NCI-H526 treated with DMSO at 0.1 percent for 48 hours (cell line): ENCODE measurements around the gene XRN1.
"Not testable (repeated sequence)": the region's sequence is repeated elsewhere in the genome, so short reads cannot be mapped to it uniquely, and the experiment has no call there.

ENCODE experiments used
- DNase-seq: peaks from one replicate; lab custom pipeline; 2025; lab: John Stamatoyannopoulos, UW

The XRN1 gene

GRCh38 chr3:142447852-142448823 lies at the start of gene XRN1:
XRN1 (minus strand) TSS chr3:142448037; CDS start chr3:142447944, 93 bp downstream.
- DNase-seq: peak; percentile 72

GRCh38 chr3:142495103-142495502 lies 47.3 kb upstream of the XRN1 start:
- no peak for DNase-seq

- DNase-seq: no peak
These were observed 44.3 kb upstream of the XRN1 start for GRCh38 chr3:142492184-142492583.

- no peak for DNase-seq
These were observed 41.9 kb upstream of the XRN1 start for GRCh38 chr3:142489572-142490323.

GRCh38 chr3:142484912-142485435 lies 37.1 kb upstream of the XRN1 start:
- no peak for DNase-seq

GRCh38 chr3:142481196-142481595 lies 33.4 kb upstream of the XRN1 start:
- DNase-seq: no peak

GRCh38 chr3:142470826-142471225 lies 23.0 kb upstream of the XRN1 start:
- DNase-seq: no peak

GRCh38 chr3:142468456-142468855 lies 20.6 kb upstream of the XRN1 start:
- DNase-seq: no peak

GRCh38 chr3:142467768-142468167 lies 19.9 kb upstream of the XRN1 start:
- DNase-seq: no peak

- DNase-seq: no peak
These were observed 12.9 kb upstream of the XRN1 start for GRCh38 chr3:142460689-142461088.

GRCh38 chr3:142459929-142460328 lies 12.1 kb upstream of the XRN1 start:
- no peak for DNase-seq

- no peak for DNase-seq
These were observed 11.3 kb upstream of the XRN1 start for GRCh38 chr3:142459096-142459495.

GRCh38 chr3:142450881-142451280 lies 3.0 kb upstream of the XRN1 start:
- DNase-seq: no peak

GRCh38 chr3:142450189-142450588 lies 2.4 kb upstream of the XRN1 start:
- DNase-seq: no peak

- DNase-seq: peak; percentile 52
These were observed 461 bp downstream of the XRN1 start for GRCh38 chr3:142447301-142447851.

- no peak for DNase-seq
These were observed 2.0 kb downstream of the XRN1 start for GRCh38 chr3:142445816-142446254.

GRCh38 chr3:142444343-142444742 lies 3.5 kb downstream of the XRN1 start:
- DNase-seq: no peak

- DNase-seq: not testable (repeated sequence)
These were observed 4.8 kb downstream of the XRN1 start for GRCh38 chr3:142443060-142443459.

- not testable (repeated sequence) for DNase-seq
These were observed 8.2 kb downstream of the XRN1 start for GRCh38 chr3:142439499-142440220.

- DNase-seq: not testable (repeated sequence)
These were observed 9.7 kb downstream of the XRN1 start for GRCh38 chr3:142438096-142438495.

GRCh38 chr3:142436951-142437585 lies 10.8 kb downstream of the XRN1 start:
- DNase-seq: no peak
